ENCODE measurements around the gene IDH1. TPM values are rescaled to one million over a fixed set of nuclear protein-coding genes. Genes with fewer than 3 reads are reported as not detected.

IDH1 gene
- total and polyA plus RNA-seq, 2 of the 8 experiments (the other 6 are each of a cell fraction or from before 2014, with no cell fraction given) = 174 to 398 TPM

GRCh38 chr2:208296610-208297009 is 41.7 kb upstream of the IDH1 start:
- Histone ChIP-seq H3K23ac (ENCODE audit: insufficient read length) (no peak overlapping the region), H3K23me2 (ENCODE audit: low read depth, low read length) (no peaks in the 10 kb centered on the region), H2BK5ac (ENCODE audit: low read depth, low read length) (no peak overlapping the region), H3K4me3 (ENCODE audit: extremely low read depth in 1 of 4, insufficient read depth in 2 of 4, low read depth in 3 of 4, low read length in 4 of 4) (no peak overlapping the region), H3K14ac (ENCODE audit: insufficient read length) (no peak overlapping the region), H3K9me3 (ENCODE audit: insufficient read depth in 2 of 2, low read depth in 1 of 2, low read length in 1 of 2) (no peaks in the 10 kb centered on the region), H3K4ac (replicated peaks; ENCODE audit: insufficient read length, low read depth, low read length) (no peak overlapping the region), H2AFZ (ENCODE audit: low read length) (no peak overlapping the region), H3K18ac (ENCODE audit: extremely low read depth, low read length) (no peak overlapping the region), H3K56ac (replicated peaks; ENCODE audit: insufficient read length, low read depth, low read length) (no peak overlapping the region), H3K36me3 (ENCODE audit: control insufficient read depth in 2 of 4, insufficient read depth in 4 of 4, low read length in 3 of 4) (peaks cover 2 to 22% (median 13%) of the 10 kb centered on the region in 4 experiments; a peak in 7 of 8 replicates), H2BK120ac (replicated peaks; ENCODE audit: low read depth, low read length) (no peak overlapping the region), H3K79me2 (ENCODE audit: control insufficient read depth in 1 of 2, insufficient read depth in 2 of 2, low read length in 2 of 2) (peaks cover 0 to 18% of the 10 kb centered on the region in 2 experiments; a peak in 2 of 4 replicates), H2BK12ac (ENCODE audit: low read depth, low read length) (no peak overlapping the region), H2AK5ac (ENCODE audit: low read depth, low read length) (no peak overlapping the region), H3K27ac (ENCODE audit: low read depth, low read length) (no peak overlapping the region), H4K91ac (replicated peaks; ENCODE audit: insufficient read length, low read length) (no peak overlapping the region), H4K5ac (ENCODE audit: insufficient read length, low read depth, low read length) (no peak overlapping the region), H2BK15ac (ENCODE audit: low read length) (no peak overlapping the region), H3K9ac (replicated peaks in 1 of 4; ENCODE audit: extremely low read depth in 1 of 4, low read depth in 3 of 4, low read length in 3 of 4) (no peak overlapping the region), H3K4me1 (replicated peaks in 1 of 4; ENCODE audit: control insufficient read depth in 3 of 4, insufficient read depth in 4 of 4, low read length in 3 of 4) (no peaks in the 10 kb centered on the region), H2BK20ac (ENCODE audit: low read length) (no peak overlapping the region), H3K4me2 (ENCODE audit: insufficient read depth in 1 of 2, low read depth in 2 of 2, low read length in 2 of 2) (no peak overlapping the region), H3K79me1 (ENCODE audit: low read depth, low read length) (no peaks in the 10 kb centered on the region), H4K8ac (ENCODE audit: extremely low read depth, insufficient read depth, low read length) (no peak overlapping the region), H3K27me3 (replicated peaks in 1 of 4; ENCODE audit: control insufficient read depth in 3 of 4, extremely low read depth in 1 of 4, insufficient read depth in 3 of 4, low read length in 3 of 4) (no peaks in the 10 kb centered on the region), H4K20me1 (replicated peaks in 1 of 2; ENCODE audit: control insufficient read depth in 1 of 2, insufficient read depth in 2 of 2, low read length in 2 of 2) (no peaks in the 10 kb centered on the region)
- no peak for DNase-seq (ENCODE audit: low read depth in 1 of 2, low spot score in 2 of 2)
- no peak for FAIRE-seq
- WGBS, 2 experiments (ENCODE audit: extremely low coverage in 1 of 2, insufficient coverage in 1 of 2, insufficient read length in 1 of 2, insufficient replicate concordance in 2 of 2, low coverage in 1 of 2, low lambda C conversion rate in 2 of 2, missing lambda C conversion rate in 1 of 2) = 91 to 100% methylated on average over 1 to 2 of the region's 2 CpGs
- TF ChIP-seq BACH1 (IDR thresholded peaks at IDR 0.05; ENCODE audit: low read length) (no peak), SP4 (IDR thresholded peaks at IDR 0.05; ENCODE audit: low read length) (no peak), RAD21 (IDR thresholded peaks at IDR 0.05 in 1 of 2, conservative IDR thresholded peaks at IDR 0.05 in 1 of 2; ENCODE audit: low read depth in 2 of 2, low read length in 2 of 2) (no peak), CHD2 (IDR thresholded peaks at IDR 0.05; ENCODE audit: low read length) (no peak)
- CTCF ChIA-PET (ENCODE audit: partially characterized antibody) = no interaction called here
- POLR2A ChIA-PET (ENCODE audit: partially characterized antibody) = no interaction called here

All from H1 (cell line).